ENCODE measurements around the gene EYS.

The EYS gene

DNA sequence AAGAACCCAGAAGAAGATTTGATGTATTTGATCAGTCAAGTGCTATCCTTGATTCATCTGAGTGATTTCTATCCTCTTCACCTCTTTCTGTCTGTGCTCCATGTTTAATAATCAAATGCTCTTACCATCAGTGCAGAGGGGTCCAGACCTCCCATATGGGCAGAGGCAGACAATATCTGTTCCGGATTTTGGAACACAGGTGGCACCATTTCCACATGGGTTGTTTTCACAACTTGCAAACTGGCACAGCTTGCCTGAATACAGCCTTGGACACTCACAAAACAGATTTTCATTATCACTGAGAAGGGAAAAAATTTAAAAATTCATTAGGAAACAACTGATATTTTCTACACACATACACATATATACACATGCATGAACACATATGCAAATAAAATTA is 1843.0 kb downstream of the EYS start:
- H3K79me2 ChIP-seq = no peaks in the 10 kb centered on the region
- H3K4me2 ChIP-seq (ENCODE audit: low read length) = no peak overlapping the region
- H3K9ac ChIP-seq = no peak overlapping the region
- no peaks in the 10 kb centered on the region for H3K4me1 ChIP-seq
- H3K27ac ChIP-seq = no peak overlapping the region
- no peaks in the 10 kb centered on the region for H3K27me3 ChIP-seq (ENCODE audit: control insufficient read depth, insufficient read depth, low read length)
- no peaks in the 10 kb centered on the region for H3K36me3 ChIP-seq (ENCODE audit: control insufficient read depth, insufficient read depth, low read length)
- H2AFZ ChIP-seq = no peak overlapping the region
- H3K4me3 ChIP-seq (ENCODE audit: low read depth, low read length) = no peak overlapping the region
- H3K9me3 ChIP-seq (ENCODE audit: control insufficient read depth, low read length) = no peaks in the 10 kb centered on the region
- TF ChIP-seq CTCF (IDR thresholded peaks at IDR 0.05) = no peak

- H3K4me1 ChIP-seq = no peaks in the 10 kb centered on the region
- H3K4me2 ChIP-seq (ENCODE audit: low read length) = no peak overlapping the region
- no peak overlapping the region for H3K4me3 ChIP-seq (ENCODE audit: low read depth, low read length)
- H3K27me3 ChIP-seq (ENCODE audit: control insufficient read depth, insufficient read depth, low read length) = no peaks in the 10 kb centered on the region
- no peaks in the 10 kb centered on the region for H3K36me3 ChIP-seq (ENCODE audit: control insufficient read depth, insufficient read depth, low read length)
- no peaks in the 10 kb centered on the region for H3K9me3 ChIP-seq (ENCODE audit: control insufficient read depth, low read length)
- no peak overlapping the region for H3K9ac ChIP-seq
- H2AFZ ChIP-seq = no peak overlapping the region
- no peaks in the 10 kb centered on the region for H3K79me2 ChIP-seq
- no peak overlapping the region for H3K27ac ChIP-seq
- TF ChIP-seq CTCF (IDR thresholded peaks at IDR 0.05) = no peak
Measured at GRCh38 chr6:63862486-63863198, 1844.4 kb downstream of the EYS start.

DNA sequence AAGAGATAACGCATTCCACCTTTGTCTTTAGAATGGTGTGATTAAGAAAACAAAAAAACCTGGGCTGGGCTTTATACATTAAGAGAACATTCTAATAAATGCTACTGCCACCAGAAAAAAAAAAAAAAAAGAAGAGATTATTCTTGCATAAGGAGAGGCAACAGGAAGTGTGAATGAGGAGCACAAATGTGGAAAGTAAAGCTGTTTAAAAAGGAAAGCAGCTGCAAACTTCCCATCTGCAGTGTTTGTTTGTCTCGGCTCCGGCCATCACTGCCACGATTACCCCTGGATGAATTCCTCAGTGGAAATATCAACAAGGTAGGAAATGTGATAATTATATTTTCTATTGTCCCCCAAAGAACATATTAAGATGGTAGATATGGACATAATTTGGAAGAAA is 1847.5 kb downstream of the EYS start:
- Histone ChIP-seq H3K4me3 (ENCODE audit: low read depth, low read length) (no peak overlapping the region), H2AFZ (no peak overlapping the region), H3K27ac (no peak overlapping the region), H3K36me3 (ENCODE audit: control insufficient read depth, insufficient read depth, low read length) (no peaks in the 10 kb centered on the region), H3K4me2 (ENCODE audit: low read length) (no peak overlapping the region), H3K79me2 (no peaks in the 10 kb centered on the region), H3K9me3 (ENCODE audit: control insufficient read depth, low read length) (no peaks in the 10 kb centered on the region), H3K9ac (no peak overlapping the region), H3K27me3 (ENCODE audit: control insufficient read depth, insufficient read depth, low read length) (no peaks in the 10 kb centered on the region), H3K4me1 (no peaks in the 10 kb centered on the region)
- TF ChIP-seq CTCF (IDR thresholded peaks at IDR 0.05) = no peak

DNA sequence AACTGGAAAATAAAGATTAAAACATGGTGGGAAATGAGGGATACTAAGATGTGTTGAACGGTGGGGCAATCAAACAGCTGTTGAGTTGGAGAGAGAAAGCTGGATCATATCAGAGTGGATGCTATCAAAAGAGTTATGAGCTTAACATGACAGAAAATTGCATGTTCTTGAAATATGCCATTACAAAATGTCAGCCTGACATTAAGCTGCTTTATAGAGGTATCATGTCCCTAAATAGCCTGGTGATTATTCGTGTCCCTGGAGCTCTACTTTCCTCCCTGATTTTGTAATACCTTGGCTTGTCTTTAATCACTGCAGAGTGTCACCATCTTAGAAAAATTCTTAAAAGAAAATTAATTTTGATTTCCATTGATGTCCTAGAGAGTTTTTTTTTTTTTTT is 1848.3 kb downstream of the EYS start:
- Histone ChIP-seq H3K36me3 (ENCODE audit: control insufficient read depth, insufficient read depth, low read length) (no peaks in the 10 kb centered on the region), H3K27me3 (ENCODE audit: control insufficient read depth, insufficient read depth, low read length) (no peaks in the 10 kb centered on the region), H3K9me3 (ENCODE audit: control insufficient read depth, low read length) (no peaks in the 10 kb centered on the region), H3K79me2 (no peaks in the 10 kb centered on the region), H3K4me3 (ENCODE audit: low read depth, low read length) (no peak overlapping the region), H3K27ac (no peak overlapping the region), H3K4me1 (no peaks in the 10 kb centered on the region), H2AFZ (no peak overlapping the region), H3K9ac (no peak overlapping the region), H3K4me2 (ENCODE audit: low read length) (no peak overlapping the region)
- TF ChIP-seq CTCF (IDR thresholded peaks at IDR 0.05) = no peak

DNA sequence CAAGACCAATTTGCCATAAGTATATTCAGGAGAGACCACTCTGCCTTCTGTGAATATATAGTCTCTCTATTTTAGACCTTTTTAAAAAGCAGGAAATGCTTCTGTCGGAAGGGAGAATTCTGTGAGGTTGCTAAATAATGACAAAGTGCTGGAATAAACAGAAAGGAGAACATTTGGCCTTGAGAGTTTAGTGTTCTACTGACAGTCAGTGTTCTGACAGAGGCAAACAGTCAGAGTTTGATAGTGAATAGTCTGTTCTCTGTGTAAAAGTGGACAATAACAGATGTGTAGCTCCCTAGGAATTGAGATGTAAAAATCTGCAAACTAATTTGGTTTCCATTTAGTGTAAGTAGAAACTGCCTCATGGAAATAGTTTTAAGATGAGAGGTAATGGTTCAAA is 1850.8 kb downstream of the EYS start:
- H3K4me2 ChIP-seq (ENCODE audit: low read length) = no peak overlapping the region
- no peaks in the 10 kb centered on the region for H3K27me3 ChIP-seq (ENCODE audit: control insufficient read depth, insufficient read depth, low read length)
- no peaks in the 10 kb centered on the region for H3K79me2 ChIP-seq
- H3K9ac ChIP-seq = no peak overlapping the region
- no peak for TF ChIP-seq CTCF (IDR thresholded peaks at IDR 0.05)
- H3K4me3 ChIP-seq (ENCODE audit: low read depth, low read length) = no peak overlapping the region
- no peaks in the 10 kb centered on the region for H3K9me3 ChIP-seq (ENCODE audit: control insufficient read depth, low read length)
- H3K27ac ChIP-seq = no peak overlapping the region
- H2AFZ ChIP-seq = no peak overlapping the region
- H3K4me1 ChIP-seq = no peaks in the 10 kb centered on the region
- no peaks in the 10 kb centered on the region for H3K36me3 ChIP-seq (ENCODE audit: control insufficient read depth, insufficient read depth, low read length)

Measured in parathyroid adenoma (tissue), 2 donors.